Prostate gland (tissue), 2 donors: ENCODE results near the gene CACNG6.

Experiments
- CTCF ChIP-seq, 4 experiments: fragments of 200-600 bp in 2 of 4; fragments of 450-650 bp in 2 of 4; sonication (generic) in 2 of 4; IDR thresholded peaks; 1 replicate in 3 of 4; 2 replicates in 1 of 4; pipeline ENCODE4 v1.5.1; 2016 to 2019; ENCODE audit warnings: antibody characterized with exemption in 4 of 4, mild to moderate bottlenecking in 2 of 4, moderate library complexity in 2 of 4
- POLR2A ChIP-seq: fragments of 450-650 bp; IDR thresholded peaks from one replicate; pipeline ENCODE4 v1.6.1; 2016; ENCODE audit warnings: antibody characterized with exemption, mild to moderate bottlenecking
- POLR2AphosphoS5 ChIP-seq: sonication (generic); formaldehyde crosslinking; IDR thresholded peaks from one replicate; pipeline ENCODE4 v1.6.1; 2017; ENCODE audit warnings: antibody characterized with exemption

- TF ChIP-seq CTCF (IDR thresholded peaks at IDR 0.05) (no peak), POLR2A (no peak), POLR2AphosphoS5 (no peak)
Observed at GRCh38 chr19:53942001-53942786, 49.2 kb upstream of the CACNG6 start.
